HEK293T (cell line): ENCODE results near the gene SPI1.

Source experiments
- CTCF ChIA-PET: fragments of 350-600 bp; formaldehyde crosslinking; extraction: SDS; loops from one replicate; lab custom pipeline; 2021; ENCODE audit warnings: antibody characterized with exemption, inconsistent platforms; lab: Yijun Ruan, JAX
- POLR2A ChIA-PET: fragments of 350-600 bp; formaldehyde crosslinking; extraction: SDS; loops from one replicate; lab custom pipeline; 2020; ENCODE audit warnings: antibody characterized with exemption, inconsistent platforms; lab: Yijun Ruan, JAX
- DNase-seq: peaks from one replicate; pipeline ENCODE4 v3.0.0; 2012; ENCODE audit warnings: mixed read lengths; ENCODE audit errors: extremely low spot score
- ARNT ChIP-seq: fragments of 450-650 bp; IDR thresholded peaks from 2 replicates; pipeline ENCODE4 v1.6.1; 2017; ENCODE audit warnings: mild to moderate bottlenecking
- BHLHE40 ChIP-seq: fragments of 450-650 bp; IDR thresholded peaks from 2 replicates; pipeline ENCODE4 v1.6.1; 2016; ENCODE audit warnings: mild to moderate bottlenecking, moderate library complexity, borderline replicate concordance
- CTBP1 ChIP-seq: fragments of 450-650 bp; IDR thresholded peaks from 2 replicates; pipeline ENCODE4 v1.6.1; 2016; ENCODE audit warnings: borderline replicate concordance
- ELF4 ChIP-seq: fragments of 450-650 bp; IDR thresholded peaks from 2 replicates; pipeline ENCODE4 v1.6.1; 2017; ENCODE audit warnings: antibody characterized with exemption
- FOXA1 ChIP-seq: fragments of 450-650 bp; IDR thresholded peaks from 2 replicates; pipeline ENCODE4 v1.6.1; 2016; ENCODE audit warnings: mild to moderate bottlenecking
- FOXK2 ChIP-seq: fragments of 450-650 bp; IDR thresholded peaks from 2 replicates; pipeline ENCODE4 v1.6.1; 2016; ENCODE audit warnings: mild to moderate bottlenecking
- FOXM1 ChIP-seq: fragments of 450-650 bp; IDR thresholded peaks from 2 replicates; pipeline ENCODE4 v1.6.1; 2017; ENCODE audit warnings: mild to moderate bottlenecking, borderline replicate concordance
- HDGF ChIP-seq: fragments of 450-650 bp; IDR thresholded peaks from 2 replicates; pipeline ENCODE4 v1.6.1; 2017; ENCODE audit warnings: antibody characterized with exemption, borderline replicate concordance
- L3MBTL2 ChIP-seq: fragments of 450-650 bp; conservative IDR thresholded peaks from 2 replicates; pipeline ENCODE4 v1.6.1; 2016; ENCODE audit warnings: mild to moderate bottlenecking
- LEF1 ChIP-seq: fragments of 450-650 bp; IDR thresholded peaks from 2 replicates; pipeline ENCODE4 v1.6.1; 2017; ENCODE audit warnings: mild to moderate bottlenecking, borderline replicate concordance
- NFRKB ChIP-seq: fragments of 450-650 bp; IDR thresholded peaks from 2 replicates; pipeline ENCODE4 v1.6.1; 2016; ENCODE audit warnings: mild to moderate bottlenecking, moderate library complexity
- SP1 ChIP-seq: fragments of 450-650 bp; IDR thresholded peaks from 2 replicates; pipeline ENCODE4 v1.6.1; 2017
- SUZ12 ChIP-seq: fragments of 450-650 bp; IDR thresholded peaks from 2 replicates; pipeline ENCODE4 v1.6.1; 2016; ENCODE audit warnings: mild to moderate bottlenecking
- TARDBP ChIP-seq: fragments of 450-650 bp; IDR thresholded peaks from 2 replicates; pipeline ENCODE4 v1.6.1; 2016
- ZNF384 ChIP-seq: fragments of 450-650 bp; IDR thresholded peaks from 2 replicates; pipeline ENCODE4 v1.6.1; 2016
- TF ChIP-seq, protein P1 (sequence below): fragments of 450-650 bp; IDR thresholded peaks from 2 replicates; pipeline ENCODE4 v1.6.1; 2016

SPI1 gene

GRCh38 chr11:47350315-47350714, 28.0 kb downstream of the SPI1 start:
- no peak for DNase-seq

GRCh38 chr11:47349521-47350095, 28.7 kb downstream of the SPI1 start:
- ChIA-PET POLR2A (no interaction called here), CTCF (interaction anchor here (0.5 to 1.1 kb wide), 2 partner anchors 78 to 171 kb away, joined by 3 to 4 read pairs; no protein-coding TSS in a partner anchor)
- no peak for DNase-seq
- TF ChIP-seq FOXA1 (no peak), NFRKB (no peak), ZNF384 (no peak), ARNT (no peak), FOXK2 (no peak), FOXM1 (no peak), SP1 (no peak), LEF1 (no peak), L3MBTL2 (no peak), CTBP1 (no peak), BHLHE40 (no peak), SUZ12 (no peak), HDGF (no peak), ELF4 (no peak), TARDBP (no peak)
- TF ChIP-seq, protein P1, sequence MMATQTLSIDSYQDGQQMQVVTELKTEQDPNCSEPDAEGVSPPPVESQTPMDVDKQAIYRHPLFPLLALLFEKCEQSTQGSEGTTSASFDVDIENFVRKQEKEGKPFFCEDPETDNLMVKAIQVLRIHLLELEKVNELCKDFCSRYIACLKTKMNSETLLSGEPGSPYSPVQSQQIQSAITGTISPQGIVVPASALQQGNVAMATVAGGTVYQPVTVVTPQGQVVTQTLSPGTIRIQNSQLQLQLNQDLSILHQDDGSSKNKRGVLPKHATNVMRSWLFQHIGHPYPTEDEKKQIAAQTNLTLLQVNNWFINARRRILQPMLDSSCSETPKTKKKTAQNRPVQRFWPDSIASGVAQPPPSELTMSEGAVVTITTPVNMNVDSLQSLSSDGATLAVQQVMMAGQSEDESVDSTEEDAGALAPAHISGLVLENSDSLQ: no peak

More at GRCh38 chr11:47350315-47350714, 28.0 kb downstream of the SPI1 start:
- ChIA-PET CTCF (interaction anchor here (1.1 kb wide), 1 partner anchor 172 kb away, joined by 4 read pairs; no protein-coding TSS in a partner anchor), POLR2A (no interaction called here)
- TF ChIP-seq SUZ12 (no peak), L3MBTL2 (no peak), LEF1 (no peak), FOXM1 (no peak), ELF4 (no peak), FOXA1 (no peak), FOXK2 (no peak), ARNT (no peak), HDGF (no peak), BHLHE40 (no peak), SP1 (no peak), ZNF384 (no peak), CTBP1 (no peak), TARDBP (no peak)
- TF ChIP-seq, protein P1: no peak

DNA sequence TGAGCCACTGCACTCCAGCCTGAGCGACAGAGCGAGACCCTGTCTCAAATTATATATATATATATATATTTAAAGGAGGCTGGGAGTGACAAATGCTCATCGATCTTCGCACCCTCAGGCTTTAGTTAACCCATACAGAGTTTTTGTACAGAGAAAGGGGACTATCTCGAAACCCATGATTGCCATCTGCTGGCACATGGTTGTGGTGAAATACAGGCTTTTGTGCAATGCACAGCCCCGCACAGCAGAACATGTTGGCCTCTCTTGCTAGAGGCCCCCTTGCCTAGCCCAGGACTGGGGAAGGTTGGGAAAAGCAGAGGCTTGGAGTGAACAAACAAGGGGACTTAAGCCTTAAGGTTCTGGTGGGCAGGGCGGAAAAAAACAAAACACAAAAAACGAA, 29.5 kb downstream of the SPI1 start:
- peak; percentile 49 for DNase-seq
- ChIA-PET CTCF (no interaction called here), POLR2A (no interaction called here)
- TF ChIP-seq ZNF384 (no peak), HDGF (no peak), LEF1 (no peak), TARDBP (no peak), BHLHE40 (no peak), ELF4 (no peak), FOXK2 (no peak), NFRKB (no peak), SUZ12 (no peak), SP1 (no peak), CTBP1 (no peak), L3MBTL2 (no peak), ARNT (no peak), FOXM1 (no peak), FOXA1 (no peak)
- TF ChIP-seq, protein P1: no peak

DNA sequence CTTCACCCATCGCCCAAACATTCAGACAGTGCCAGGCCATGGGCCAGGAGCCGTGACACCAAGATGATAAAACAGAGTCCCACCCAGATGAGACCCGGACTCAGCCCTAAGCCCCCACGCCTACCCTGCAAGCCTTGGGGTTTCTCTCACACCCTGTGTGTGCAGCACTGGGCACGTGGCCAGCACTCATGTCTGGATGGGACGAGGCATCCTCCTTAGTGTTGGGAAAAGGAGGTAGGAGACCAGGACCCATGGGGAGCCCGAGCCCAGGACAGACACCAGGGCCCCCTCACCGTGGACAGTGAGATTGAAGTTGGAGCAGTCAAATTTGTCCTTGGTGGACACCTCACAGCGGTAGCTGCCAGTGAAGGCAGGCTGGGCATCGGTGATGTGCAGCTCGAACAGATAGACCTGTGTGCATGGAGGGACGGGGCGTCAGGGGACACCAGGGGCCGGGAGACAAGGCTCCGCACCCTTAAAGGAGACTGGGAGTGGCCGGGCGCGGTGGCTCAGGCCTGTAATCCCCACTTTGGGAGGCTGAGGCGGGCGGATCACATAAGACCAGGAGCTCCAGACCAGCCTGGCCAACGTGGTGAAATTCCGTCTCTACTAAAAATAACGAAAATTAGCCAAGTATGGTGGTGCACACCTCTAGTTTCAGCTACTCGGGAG, 30.1 kb downstream of the SPI1 start:
- POLR2A ChIA-PET: no interaction called here
- CTCF ChIA-PET: no interaction called here

More for the DNA sequence above, 30.1 kb downstream of the SPI1 start:
- no peak for DNase-seq
- TF ChIP-seq SUZ12: no peak
- no peak for TF ChIP-seq ARNT
- TF ChIP-seq FOXM1: no peak
- no peak for TF ChIP-seq NFRKB
- TF ChIP-seq ELF4: no peak
- TF ChIP-seq SP1: no peak
- TF ChIP-seq L3MBTL2: no peak
- no peak for TF ChIP-seq HDGF
- no peak for TF ChIP-seq BHLHE40
- TF ChIP-seq, protein P1: no peak
- no peak for TF ChIP-seq TARDBP
- no peak for TF ChIP-seq LEF1
- no peak for TF ChIP-seq ZNF384
- TF ChIP-seq FOXA1: no peak
- no peak for TF ChIP-seq FOXK2
- TF ChIP-seq CTBP1: no peak
